HTR-8/SVneo (cell line): ENCODE results near the gene AIFM3.

Experiments used
- DNase-seq: peaks from one replicate; pipeline ENCODE4 v3.0.0; 2011; ENCODE audit warnings: low spot score, mixed read lengths; ENCODE audit not compliant: insufficient read length
- FAIRE-seq: peaks from 2 replicates; lab custom pipeline; 2011; peaks lifted over from hg19 to GRCh38; lab: Jason Lieb, UNC

Gene AIFM3

GRCh38 chr22:20987375-20987774 lies 20.3 kb downstream of the AIFM3 start:
- no peak for FAIRE-seq
- DNase-seq: no peak

GRCh38 chr22:20988573-20989322 lies 21.7 kb downstream of the AIFM3 start:
- DNase-seq (no peak), FAIRE-seq (no peak)

GRCh38 chr22:20989323-20990138 lies 22.5 kb downstream of the AIFM3 start:
- no peak for FAIRE-seq
- DNase-seq: no peak

GRCh38 chr22:20990184-20991180 lies 23.4 kb downstream of the AIFM3 start:
- FAIRE-seq: no peak

GRCh38 chr22:20991252-20992055 lies 24.4 kb downstream of the AIFM3 start:
- no peak for FAIRE-seq
- no peak for DNase-seq

More at GRCh38 chr22:20990184-20991180, 23.4 kb downstream of the AIFM3 start:
- no peak for DNase-seq

GRCh38 chr22:20992056-20992442 lies 25.0 kb downstream of the AIFM3 start:
- no peak for FAIRE-seq
- DNase-seq: no peak

GRCh38 chr22:20992456-20993303 lies 25.6 kb downstream of the AIFM3 start:
- FAIRE-seq: no peak

GRCh38 chr22:20993304-20994127 lies 26.5 kb downstream of the AIFM3 start:
- FAIRE-seq (no peak), DNase-seq (no peak)

More at GRCh38 chr22:20992456-20993303, 25.6 kb downstream of the AIFM3 start:
- no peak for DNase-seq

- FAIRE-seq (no peak), DNase-seq (no peak)
Observed at GRCh38 chr22:20994128-20994901, 27.3 kb downstream of the AIFM3 start.

- DNase-seq: no peak
- no peak for FAIRE-seq
Observed at GRCh38 chr22:20994902-20995241, 27.8 kb downstream of the AIFM3 start.

- DNase-seq: no peak
- no peak for FAIRE-seq
Observed at GRCh38 chr22:20995329-20996030, 28.4 kb downstream of the AIFM3 start.

- DNase-seq (no peak), FAIRE-seq (no peak)
Observed at GRCh38 chr22:20996031-20996410, 29.0 kb downstream of the AIFM3 start.

- no peak for DNase-seq
- no peak for FAIRE-seq
Observed at GRCh38 chr22:20996598-20997535, 29.8 kb downstream of the AIFM3 start.

GRCh38 chr22:20997536-20998257 lies 30.6 kb downstream of the AIFM3 start:
- FAIRE-seq: no peak
- no peak for DNase-seq
